Left lung (tissue), 10 donors: ENCODE measurements around the gene CTDSP2. TPM values are rescaled to one million over a fixed set of nuclear protein-coding genes. Genes with fewer than 3 reads are reported as not detected.
A peak's percentile ranks its signal among the peaks of the same experiment; 100 is the strongest.
"Not testable (repeated sequence)": the region's sequence is repeated elsewhere in the genome, so short reads cannot be mapped to it uniquely, and the experiment has no call there.

Experiments used
- ATAC-seq: fragments of 200-7000 bp; cut with Tn5 transposase; one replicate; pipeline ENCODE4 v1.9.1; 2020; ENCODE audit warnings: moderate library complexity
- DNase-seq, 4 donors: peaks; one replicate each; pipeline ENCODE4 v3.0.0-alpha.2; 2013 to 2020
- H3K27ac ChIP-seq, 2 donors: fragments of 200-600 bp; sonication (generic) in 1 of 2; one replicate each; pipeline versions ENCODE4 v1.5.0 to v1.8.0; 2020 to 2021
- H3K27me3 ChIP-seq, 2 donors: fragments of 200-600 bp; sonication (generic) in 1 of 2; one replicate each; pipeline versions ENCODE4 v1.5.0 to v1.8.0; 2020 to 2021
- H3K36me3 ChIP-seq, 2 donors: fragments of 200-600 bp; sonication (generic) in 1 of 2; one replicate each; pipeline versions ENCODE4 v1.5.0 to v1.8.0; 2020 to 2021
- H3K4me1 ChIP-seq, 2 donors: fragments of 200-600 bp; one replicate each; pipeline ENCODE4 v1.8.0; 2021
- H3K4me3 ChIP-seq, 2 donors: fragments of 200-600 bp; sonication (generic) in 1 of 2; one replicate each; pipeline versions ENCODE4 v1.5.0 to v1.8.0; 2020 to 2021; ENCODE audit warnings: mild to moderate bottlenecking in 1 of 2
- H3K9me3 ChIP-seq, 2 donors: fragments of 200-600 bp; sonication (generic) in 1 of 2; one replicate each; pipeline versions ENCODE4 v1.5.0 to v1.8.0; 2020 to 2021
- intact Hi-C, 2 donors: fragments of 100-400 bp; cut with DNase I; formaldehyde crosslinking; loops; one replicate each; pipeline versions ENCODE4 v1.11.2 to v1.14.2; 2022
- polyA plus RNA-seq, 6 donors: library from polyadenylated mRNA; unstranded; fragments of 120-200 nt; gene quantifications; one replicate each; pipeline ENCODE4 v1.2.1, GENCODE V29; 2013; ENCODE audit not compliant: insufficient read length in 6 of 6
- total RNA-seq, 2 donors: library from RNA; stranded (reverse); fragmentation: NEBNext Ultra II Directional; extraction: Animal tissue kit (Norgen Biotek cat#: 25700); gene quantifications; one replicate each; pipeline ENCODE4 v1.2.1, GENCODE V29; 2021
- TF ChIP-seq, protein P1 (sequence below), 2 donors: fragments of 200-600 bp; sonication (generic) in 1 of 2; IDR thresholded peaks; one replicate each; pipeline versions ENCODE4 v1.5.0 to v1.8.0; 2021; ENCODE audit warnings: antibody characterized with exemption in 2 of 2
- donor health status: DM: no; HTN: yes; CAD: no.
- donor health status: DM: no; HTN: no; CAD: no.

Gene CTDSP2
- total and polyA plus RNA-seq, 8 donors, result 179 to 321 (median 283) TPM

DNA sequence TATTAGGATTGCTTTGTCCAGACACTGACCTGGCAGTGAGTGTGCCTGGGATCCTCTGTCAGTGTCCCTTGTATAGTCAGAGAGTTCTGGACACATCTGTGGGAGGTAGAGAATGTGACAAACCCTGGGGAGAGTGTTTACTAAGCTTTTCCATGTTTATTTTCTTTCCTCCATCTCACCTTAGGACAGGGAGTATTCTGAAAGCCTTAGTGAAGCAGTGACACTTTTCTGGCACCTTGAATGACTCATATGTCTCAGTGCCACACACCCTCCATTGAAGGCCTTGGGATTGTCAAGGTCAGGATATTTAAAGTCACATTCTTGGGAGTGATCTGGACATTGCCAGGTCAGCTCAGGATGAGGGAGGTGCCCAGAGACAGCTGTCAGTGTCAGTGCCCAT, 34.9 kb upstream of the CTDSP2 start:
- ATAC-seq, result peak; percentile 77
- H3K4me1 ChIP-seq, result peaks cover 0 to 4% of the 10 kb centered on the region in 2 donors
- no peaks in the 10 kb centered on the region for H3K36me3 ChIP-seq
- peaks cover 0 to 6% of the 10 kb centered on the region in 2 donors for H3K9me3 ChIP-seq
- H3K27me3 ChIP-seq, result no peaks in the 10 kb centered on the region
- intact Hi-C loops, result no loop called here
- TF ChIP-seq, protein P1, sequence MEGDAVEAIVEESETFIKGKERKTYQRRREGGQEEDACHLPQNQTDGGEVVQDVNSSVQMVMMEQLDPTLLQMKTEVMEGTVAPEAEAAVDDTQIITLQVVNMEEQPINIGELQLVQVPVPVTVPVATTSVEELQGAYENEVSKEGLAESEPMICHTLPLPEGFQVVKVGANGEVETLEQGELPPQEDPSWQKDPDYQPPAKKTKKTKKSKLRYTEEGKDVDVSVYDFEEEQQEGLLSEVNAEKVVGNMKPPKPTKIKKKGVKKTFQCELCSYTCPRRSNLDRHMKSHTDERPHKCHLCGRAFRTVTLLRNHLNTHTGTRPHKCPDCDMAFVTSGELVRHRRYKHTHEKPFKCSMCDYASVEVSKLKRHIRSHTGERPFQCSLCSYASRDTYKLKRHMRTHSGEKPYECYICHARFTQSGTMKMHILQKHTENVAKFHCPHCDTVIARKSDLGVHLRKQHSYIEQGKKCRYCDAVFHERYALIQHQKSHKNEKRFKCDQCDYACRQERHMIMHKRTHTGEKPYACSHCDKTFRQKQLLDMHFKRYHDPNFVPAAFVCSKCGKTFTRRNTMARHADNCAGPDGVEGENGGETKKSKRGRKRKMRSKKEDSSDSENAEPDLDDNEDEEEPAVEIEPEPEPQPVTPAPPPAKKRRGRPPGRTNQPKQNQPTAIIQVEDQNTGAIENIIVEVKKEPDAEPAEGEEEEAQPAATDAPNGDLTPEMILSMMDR (IDR thresholded peaks at IDR 0.05), result no peak
- DNase-seq, result no peak
- no peak overlapping the region for H3K27ac ChIP-seq
- H3K4me3 ChIP-seq, result no peak overlapping the region

DNA sequence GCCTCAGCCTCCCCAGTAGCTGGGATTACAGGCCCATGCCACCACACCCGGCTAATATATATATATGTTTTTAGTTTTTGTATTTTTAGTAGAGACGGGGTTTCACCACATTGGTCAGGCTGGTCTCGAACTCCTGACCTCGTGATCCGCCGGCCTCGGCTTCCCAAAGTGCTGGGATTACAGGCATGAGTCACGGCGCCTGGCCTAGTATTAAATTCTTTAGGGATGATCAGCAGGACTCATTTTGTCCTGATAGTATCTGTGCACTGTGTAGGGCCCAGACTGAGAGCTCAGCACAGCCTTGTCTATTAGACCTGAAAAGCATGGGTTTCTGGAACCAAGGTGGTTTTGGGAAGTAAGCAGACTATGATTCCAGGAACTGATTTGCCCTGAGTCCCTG, 34.5 kb upstream of the CTDSP2 start:
- intact Hi-C loops, H3K27ac ChIP-seq: not testable (repeated sequence)
- ATAC-seq, result peak; percentile 8

DNA sequence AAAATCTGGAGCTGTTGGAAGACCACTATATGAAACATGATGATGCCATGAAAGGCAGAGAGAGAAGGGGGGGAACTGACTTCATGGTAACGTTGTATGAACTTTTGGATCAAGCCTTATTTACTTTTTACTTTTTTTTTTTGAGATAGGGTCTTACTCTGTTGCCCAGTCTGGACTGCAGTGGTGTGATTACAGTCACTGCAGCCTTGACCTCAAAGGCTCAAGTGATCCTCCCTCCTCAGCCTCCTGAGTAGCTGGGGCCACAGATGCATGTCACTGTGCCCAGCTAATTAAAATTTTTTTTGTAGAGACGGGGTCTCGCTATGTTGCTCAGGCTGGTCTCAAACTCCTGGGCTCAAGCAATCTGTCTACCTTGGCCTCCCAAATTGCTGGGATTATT, 31.3 kb upstream of the CTDSP2 start:
- no peaks in the 10 kb centered on the region for H3K36me3 ChIP-seq
- no peak for DNase-seq
- TF ChIP-seq, protein P1 (IDR thresholded peaks at IDR 0.05), result no peak
- no peaks in the 10 kb centered on the region for H3K27me3 ChIP-seq
- H3K27ac ChIP-seq, result no peak overlapping the region
- intact Hi-C loops, result no loop called here
- peaks cover 0 to 13% of the 10 kb centered on the region in 2 donors for H3K4me1 ChIP-seq
- H3K4me3 ChIP-seq, result no peak overlapping the region
- no peak for ATAC-seq
- H3K9me3 ChIP-seq, result no peaks in the 10 kb centered on the region

More for the DNA sequence above, 34.5 kb upstream of the CTDSP2 start:
- DNase-seq, H3K4me3 ChIP-seq, H3K27me3 ChIP-seq, H3K4me1 ChIP-seq, H3K9me3 ChIP-seq, H3K36me3 ChIP-seq: not testable (repeated sequence)

DNA sequence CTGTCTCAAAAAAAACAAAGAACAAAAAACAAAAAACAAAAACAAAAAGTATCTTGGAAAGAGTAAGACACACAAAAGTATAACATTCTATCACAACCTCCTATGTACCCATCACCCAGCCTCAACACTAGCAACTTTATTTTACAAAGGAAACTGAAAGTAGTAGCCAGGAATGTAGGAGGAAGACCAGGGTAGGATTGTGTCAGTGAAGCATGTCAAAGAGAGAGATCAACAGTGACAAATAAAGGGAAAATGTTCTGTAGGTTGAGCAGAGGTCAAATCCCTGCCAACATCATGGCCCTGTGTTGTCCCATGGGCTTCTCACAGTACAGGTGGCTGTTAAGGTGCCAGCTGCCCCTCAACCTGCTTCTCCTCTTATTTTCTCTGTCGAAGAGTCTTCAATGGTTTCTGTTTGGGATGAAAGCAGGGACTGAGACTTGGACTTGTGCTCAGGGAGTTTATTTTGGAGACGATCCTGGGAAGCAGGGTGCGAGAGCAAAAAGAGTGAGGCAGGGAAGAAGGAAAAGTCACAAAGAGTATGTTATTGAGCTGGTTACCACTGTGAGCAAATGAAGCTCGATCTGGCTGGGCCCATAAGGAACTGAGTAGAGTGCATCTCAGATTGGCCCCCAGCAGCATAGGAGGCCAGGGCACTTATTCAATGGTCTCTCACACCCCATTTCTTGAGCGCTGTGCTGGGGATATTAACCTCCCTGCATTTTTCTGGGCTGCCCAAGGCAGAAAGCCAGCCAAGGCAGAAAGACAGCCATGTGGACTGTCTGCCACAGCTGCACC, 29.4 kb upstream of the CTDSP2 start:
- Histone ChIP-seq H3K27ac (no peak overlapping the region), H3K36me3 (no peaks in the 10 kb centered on the region), H3K4me3 (no peak overlapping the region), H3K27me3 (no peaks in the 10 kb centered on the region), H3K4me1 (peaks cover 0 to 13% of the 10 kb centered on the region in 2 donors), H3K9me3 (no peaks in the 10 kb centered on the region)
- intact Hi-C loops, result no loop called here
- TF ChIP-seq, protein P1 (IDR thresholded peaks at IDR 0.05), result no peak
- DNase-seq (no peak), ATAC-seq (no peak)

DNA sequence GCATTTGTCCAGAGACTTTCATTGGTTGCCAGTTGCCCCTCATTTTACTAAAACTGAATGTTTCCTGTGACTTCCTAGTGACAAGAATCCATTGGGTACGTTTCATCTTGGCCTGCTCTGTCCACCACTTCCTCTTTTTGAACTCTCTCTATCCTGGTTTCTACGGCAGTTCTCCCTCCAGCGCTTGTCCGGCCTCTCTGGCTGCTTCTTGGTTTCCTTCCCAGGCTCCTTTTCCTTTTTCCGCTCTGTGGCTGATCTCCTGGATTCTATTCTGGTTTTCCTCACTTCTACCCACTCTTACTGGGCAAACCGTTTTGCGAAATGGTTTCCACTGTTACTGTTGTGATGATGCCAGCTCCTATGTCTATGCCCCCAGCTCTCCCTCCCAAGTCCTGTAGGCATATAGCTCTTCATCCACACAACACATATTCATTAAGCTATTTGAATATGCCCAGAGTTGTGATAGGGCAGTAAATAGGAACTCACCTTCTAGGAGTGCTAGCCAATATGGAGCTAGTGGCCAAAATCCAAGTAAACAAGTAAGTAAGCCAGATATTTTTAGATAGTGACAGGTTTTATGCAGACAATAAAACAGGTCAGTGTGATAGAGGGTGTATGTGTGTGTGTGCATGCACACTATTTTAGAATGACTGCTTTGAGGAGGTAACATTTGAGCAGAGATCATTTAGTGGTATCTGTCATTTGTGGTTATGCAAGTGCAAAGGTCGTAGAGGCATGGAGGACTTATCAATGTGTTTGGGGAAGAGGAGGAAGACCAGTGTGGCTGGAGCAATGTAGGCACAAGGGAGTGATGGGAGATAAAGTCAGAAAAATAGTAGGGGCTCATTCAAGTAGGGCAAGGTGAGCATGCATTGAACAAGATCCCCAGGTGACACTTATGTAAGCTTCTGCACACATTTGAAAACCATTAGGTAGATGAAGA, 27.9 kb upstream of the CTDSP2 start:
- Histone ChIP-seq H3K4me1 (peaks cover 0 to 13% of the 10 kb centered on the region in 2 donors), H3K36me3 (no peaks in the 10 kb centered on the region), H3K27me3 (no peaks in the 10 kb centered on the region), H3K27ac (peak overlapping the region in 1 of 2 donors; percentile 41), H3K4me3 (no peak overlapping the region), H3K9me3 (no peaks in the 10 kb centered on the region)
- DNase-seq (no peak), ATAC-seq (peak; percentile 49)
- TF ChIP-seq, protein P1 (IDR thresholded peaks at IDR 0.05), result no peak
- intact Hi-C loops, result no loop called here
